GM18519 (cell line): ENCODE results near the gene TRAF7.
"Not testable (repeated sequence)": the region's sequence is repeated elsewhere in the genome, so short reads cannot be mapped to it uniquely, and the experiment has no call there.

Source experiments
- ATAC-seq: cut with Tn5 transposase; IDR thresholded peaks from one replicate; pipeline ENCODE4 v1.9.1; 2021; ENCODE audit warnings: mild to moderate bottlenecking, moderate library complexity; ENCODE audit not compliant: unreplicated experiment, low FRiP score

TRAF7 gene

GRCh38 chr16:2196162-2196980 is 40.8 kb downstream of the TRAF7 start, which contains the start of gene CASKIN1:
Gene CASKIN1 (minus strand): TSS chr16:2196605. CDS start chr16:2196432, 173 bp downstream.
- no peak for ATAC-seq

DNA sequence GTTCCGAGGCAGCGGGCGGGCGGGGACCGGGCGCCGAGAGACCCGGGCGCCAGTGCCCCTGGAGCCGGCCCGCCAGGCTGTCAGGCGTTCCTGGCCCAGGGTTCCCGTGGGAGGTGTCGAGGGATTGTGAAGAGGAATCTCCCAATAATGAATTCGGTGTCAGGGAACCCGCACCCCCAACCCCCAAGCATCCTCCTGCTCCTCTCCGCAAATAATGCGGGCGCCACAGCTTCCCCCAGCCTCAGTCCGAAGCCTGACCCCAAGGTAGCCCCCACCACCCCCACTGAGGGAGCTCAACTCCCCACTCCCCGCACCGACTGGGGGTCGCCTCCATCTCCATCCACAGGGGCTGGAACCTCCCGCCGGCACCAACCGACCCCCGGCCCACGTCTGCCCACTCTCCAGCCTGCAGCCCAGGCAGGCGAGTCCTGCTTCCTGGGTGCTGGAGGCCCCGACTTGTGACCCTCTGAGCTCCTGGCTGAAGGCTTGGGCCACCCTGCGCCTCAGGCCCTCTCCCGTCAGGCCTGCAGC is 41.5 kb downstream of the TRAF7 start:
- no peak for ATAC-seq

DNA sequence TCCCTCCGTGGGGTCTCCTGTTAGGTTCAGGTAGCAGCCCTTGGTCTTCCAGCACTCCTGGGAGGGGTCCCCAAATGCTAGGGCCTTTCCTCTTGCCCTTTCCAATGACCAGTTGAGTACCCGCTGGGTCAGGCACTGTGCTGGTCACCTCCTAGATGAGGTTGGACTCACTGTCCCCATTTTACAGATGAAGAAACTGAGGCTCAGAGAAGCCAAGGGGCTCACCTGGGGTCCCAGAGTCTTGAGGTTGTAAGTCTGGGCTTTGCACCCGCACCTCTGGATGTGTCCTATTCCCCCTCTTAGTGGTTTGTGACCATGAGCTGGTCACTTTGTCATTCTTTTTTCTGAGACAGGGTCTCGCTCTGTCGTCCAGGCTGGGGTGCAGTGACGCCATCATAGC is 42.2 kb downstream of the TRAF7 start:
- ATAC-seq, result no peak

DNA sequence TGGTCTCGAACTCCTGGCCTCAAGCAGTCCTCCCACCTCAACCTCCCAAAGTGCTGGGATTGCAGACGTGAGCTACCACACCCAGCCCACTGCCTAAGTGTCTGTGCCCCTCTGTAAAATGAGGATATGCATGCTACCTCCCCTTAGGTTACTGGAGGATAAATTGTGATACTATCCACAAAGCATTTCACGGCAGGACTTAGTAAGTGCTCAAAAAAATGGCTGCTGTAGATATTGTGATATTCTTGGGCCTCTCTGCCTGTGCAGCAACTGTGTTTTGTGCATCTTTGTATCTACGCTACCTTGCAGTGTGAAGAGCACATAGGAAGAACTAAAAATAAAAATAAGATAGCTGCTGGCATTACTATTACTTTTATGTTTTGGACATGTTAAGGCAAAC is 42.7 kb downstream of the TRAF7 start:
- no peak for ATAC-seq

- no peak for ATAC-seq
Measured at GRCh38 chr16:2199095-2199494, 43.5 kb downstream of the TRAF7 start.

GRCh38 chr16:2199621-2200139 is 44.1 kb downstream of the TRAF7 start:
- ATAC-seq, result no peak

DNA sequence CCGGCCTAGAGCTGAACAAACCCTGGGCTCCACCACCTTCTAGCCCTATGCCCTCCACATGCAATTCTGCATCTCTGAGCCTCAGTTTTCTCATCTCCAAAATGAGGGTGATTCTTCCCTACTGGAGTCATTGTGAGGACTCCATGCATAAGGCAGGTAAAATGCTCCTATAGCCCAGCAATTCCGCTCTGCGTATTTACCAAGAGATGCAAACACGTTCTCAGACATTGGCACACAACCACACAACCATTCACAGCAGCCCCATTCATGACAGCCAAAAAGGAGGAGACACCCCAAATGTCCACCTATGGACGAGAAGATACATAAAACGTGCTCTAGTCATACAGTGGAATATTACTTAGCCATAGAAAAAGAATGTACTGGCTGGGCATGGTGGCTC is 44.7 kb downstream of the TRAF7 start:
- no peak for ATAC-seq

- ATAC-seq, result not testable (repeated sequence)
Measured at GRCh38 chr16:2203119-2203688, 47.6 kb downstream of the TRAF7 start.

DNA sequence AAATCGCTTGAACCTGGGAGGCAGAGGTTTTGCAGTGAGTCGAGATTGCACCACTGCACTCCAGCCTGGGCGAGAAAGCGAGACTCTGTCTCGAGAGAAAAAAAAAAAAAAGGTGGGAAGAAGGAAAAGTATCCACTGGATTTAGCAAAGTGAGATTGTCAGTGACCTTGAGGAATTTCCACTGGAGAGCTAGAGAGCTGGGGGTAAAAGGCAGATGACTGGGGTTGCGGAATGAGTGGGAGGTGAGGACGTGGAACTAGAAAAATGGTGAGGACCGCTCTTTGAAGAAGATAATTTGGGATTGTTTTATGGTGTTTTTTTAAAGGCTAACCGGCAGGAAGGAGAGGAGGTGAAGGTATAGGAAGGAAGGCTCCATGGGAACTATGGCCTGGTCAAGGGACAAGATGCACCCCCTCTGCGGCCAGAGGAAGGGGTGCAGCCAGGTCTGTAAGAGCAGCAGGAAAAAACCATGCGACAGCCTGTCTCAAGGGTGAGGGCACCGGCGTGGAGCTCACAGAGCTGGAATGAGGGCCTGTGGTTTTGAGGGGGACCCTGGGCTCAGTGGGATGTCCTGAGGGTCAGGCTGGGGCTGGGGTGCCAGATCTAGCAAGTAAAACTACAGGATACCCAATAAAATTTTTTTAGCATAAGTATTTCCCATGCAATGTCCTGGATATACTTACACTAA is 49.0 kb downstream of the TRAF7 start:
- ATAC-seq, result no peak

GRCh38 chr16:2205104-2205966 is 49.8 kb downstream of the TRAF7 start, which contains the start of gene MLST8:
Gene MLST8 (plus strand): TSS chr16:2205454. CDS start chr16:2206086, 632 bp downstream.
- peak; percentile 50 for ATAC-seq

DNA sequence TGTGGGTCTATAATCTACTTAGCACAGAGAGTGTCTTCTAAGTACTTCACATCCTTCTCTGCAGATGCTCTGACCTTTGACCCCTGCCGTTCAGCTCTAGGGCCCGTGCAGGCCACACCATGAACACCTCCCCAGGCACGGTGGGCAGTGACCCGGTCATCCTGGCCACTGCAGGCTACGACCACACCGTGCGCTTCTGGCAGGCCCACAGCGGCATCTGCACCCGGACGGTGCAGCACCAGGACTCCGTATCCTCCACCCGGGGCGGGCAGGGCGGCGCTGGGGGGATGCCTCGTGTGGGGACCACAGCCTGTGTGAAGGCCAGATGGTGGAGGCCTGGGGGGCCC is 50.4 kb downstream of the TRAF7 start:
- peak; percentile 15 for ATAC-seq

DNA sequence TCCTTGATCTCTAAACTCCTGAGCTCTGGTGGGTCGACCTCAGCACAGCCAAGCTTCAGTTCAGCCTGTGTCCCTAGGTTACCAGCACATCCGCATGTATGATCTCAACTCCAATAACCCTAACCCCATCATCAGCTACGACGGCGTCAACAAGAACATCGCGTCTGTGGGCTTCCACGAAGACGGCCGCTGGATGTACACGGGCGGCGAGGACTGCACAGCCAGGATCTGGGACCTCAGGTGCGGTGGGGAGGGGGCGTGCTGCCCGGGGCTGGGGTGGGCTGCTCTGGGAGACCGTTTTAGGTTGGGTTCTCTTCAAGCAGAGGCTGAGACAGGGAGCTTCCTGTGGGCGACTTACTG is 50.8 kb downstream of the TRAF7 start:
- no peak for ATAC-seq

GRCh38 chr16:2206780-2207433 is 51.3 kb downstream of the TRAF7 start:
- no peak for ATAC-seq

DNA sequence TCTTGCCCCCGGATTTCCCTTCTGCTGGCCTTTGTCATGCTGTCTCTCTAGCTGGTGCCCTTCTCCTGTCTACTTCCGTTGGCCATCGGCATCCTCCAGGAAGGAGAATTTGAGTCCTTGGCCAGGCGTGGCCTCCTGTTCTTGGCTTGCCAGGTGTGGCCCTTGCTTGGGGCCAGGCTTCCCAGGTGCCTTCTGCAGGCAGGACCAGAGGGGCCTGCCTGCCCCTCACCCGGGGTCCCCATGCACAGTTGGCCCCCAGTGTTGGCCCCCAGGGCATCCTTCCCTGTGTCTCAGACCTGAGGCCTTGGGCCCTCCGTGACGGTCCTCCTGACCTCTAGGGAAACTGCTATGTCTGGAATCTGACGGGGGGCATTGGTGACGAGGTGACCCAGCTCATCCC is 52.3 kb downstream of the TRAF7 start:
- no peak for ATAC-seq

- no peak for ATAC-seq
Measured at GRCh38 chr16:2208308-2208707, 52.7 kb downstream of the TRAF7 start.

DNA sequence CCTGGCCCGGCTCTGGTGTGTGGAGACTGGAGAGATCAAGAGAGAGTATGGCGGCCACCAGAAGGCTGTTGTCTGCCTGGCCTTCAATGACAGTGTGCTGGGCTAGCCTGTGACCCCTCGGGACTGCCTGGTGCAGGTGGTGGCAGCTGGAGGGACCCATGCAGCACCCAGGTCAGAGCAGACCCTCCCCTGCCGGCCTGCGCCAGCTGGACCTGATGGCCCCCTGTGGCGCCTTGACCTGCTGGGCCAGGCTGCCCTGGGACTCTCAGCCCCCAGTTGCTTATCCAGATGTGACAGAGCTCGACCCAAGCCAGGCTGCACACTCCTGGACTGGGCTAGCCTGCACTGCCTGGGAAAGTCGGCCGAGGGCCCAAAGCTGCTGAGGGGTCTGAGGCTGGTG is 53.2 kb downstream of the TRAF7 start:
- ATAC-seq, result no peak

DNA sequence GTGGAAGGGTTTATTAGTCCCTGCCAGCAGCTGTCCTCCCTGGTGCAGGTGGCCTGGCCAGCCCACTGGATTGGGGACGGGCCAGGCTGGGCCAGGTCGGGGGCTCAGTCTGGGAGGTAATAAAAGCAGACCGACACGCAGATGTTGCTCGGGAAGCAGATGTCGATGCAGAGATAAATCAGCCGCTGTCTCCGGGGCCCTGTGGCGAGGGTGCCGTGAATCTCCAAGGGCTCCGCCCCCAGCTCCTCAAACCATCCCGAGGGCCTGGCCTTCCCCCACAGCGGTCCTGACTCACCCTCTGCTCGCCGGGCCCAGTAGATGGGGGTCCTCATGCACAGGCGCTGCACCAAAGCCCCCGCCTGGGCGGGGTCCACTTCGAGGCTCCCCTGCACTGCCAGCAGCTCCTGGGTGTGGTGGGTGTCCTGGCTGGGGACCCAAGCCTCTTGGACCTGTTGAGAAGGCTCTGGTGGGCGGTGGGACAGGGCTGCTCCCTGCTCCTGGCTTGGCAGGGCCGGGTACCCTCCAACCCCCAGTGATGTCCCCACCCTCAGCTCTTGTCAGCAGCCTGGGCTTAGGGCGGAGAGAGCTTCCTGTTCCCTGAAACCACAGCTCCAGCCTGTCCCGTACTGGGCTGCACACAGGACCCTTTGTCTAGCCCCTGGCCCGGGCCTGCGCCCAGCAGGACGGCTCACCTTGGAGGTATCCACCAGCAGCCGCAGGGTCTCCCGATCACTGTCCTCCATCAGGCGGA is 53.9 kb downstream of the TRAF7 start:
- no peak for ATAC-seq

- ATAC-seq, result no peak
Measured at GRCh38 chr16:2210009-2210332, 54.4 kb downstream of the TRAF7 start.
